BE2C (cell line): Measurements from ENCODE around the gene S100A7.

Source experiments
- DNase-seq: peaks from one replicate; pipeline ENCODE4 v3.0.0-alpha.2; 2020
- H3K27me3 ChIP-seq: fragments of 250-450 bp; sonication (Bioruptor Pico); 2 replicates; pipeline ENCODE4 v1.5.1; 2020; ENCODE audit warnings: mild to moderate bottlenecking
- H3K36me3 ChIP-seq: fragments of 250-450 bp; sonication (Bioruptor Pico); 2 replicates; pipeline ENCODE4 v1.5.1; 2020; ENCODE audit warnings: mild to moderate bottlenecking
- H3K4me1 ChIP-seq: fragments of 250-450 bp; sonication (Bioruptor Pico); 2 replicates; pipeline ENCODE4 v1.5.1; 2020
- H3K4me3 ChIP-seq: 2 replicates; pipeline ENCODE4 v1.5.1; 2011; ENCODE audit warnings: low read depth, low read length
- H3K9me3 ChIP-seq: fragments of 250-450 bp; sonication (Bioruptor Pico); 2 replicates; pipeline ENCODE4 v1.5.1; 2020
- CTCF ChIP-seq: IDR thresholded peaks from 2 replicates; pipeline ENCODE4 v1.5.1; 2012; ENCODE audit warnings: mild to moderate bottlenecking, low read depth, low read length

S100A7 gene

GRCh38 chr1:153431928-153432327, 28.5 kb downstream of the S100A7 start:
- no peaks in the 10 kb centered on the region for H3K9me3 ChIP-seq
- H3K27me3 ChIP-seq, result peaks cover 11% of the 10 kb centered on the region
- TF ChIP-seq CTCF, result no peak

GRCh38 chr1:153431427-153431826, 29.0 kb downstream of the S100A7 start:
- Histone ChIP-seq H3K36me3 (no peaks in the 10 kb centered on the region), H3K27me3 (peaks cover 6% of the 10 kb centered on the region; the same call in 1 of the 2 replicates), H3K4me1 (no peaks in the 10 kb centered on the region), H3K4me3 (no peak overlapping the region), H3K9me3 (no peaks in the 10 kb centered on the region)
- no peak for DNase-seq
- no peak for TF ChIP-seq CTCF

More at GRCh38 chr1:153431928-153432327, 28.5 kb downstream of the S100A7 start:
- DNase-seq, result no peak
- H3K4me1 ChIP-seq, result no peaks in the 10 kb centered on the region
- no peak overlapping the region for H3K4me3 ChIP-seq
- no peaks in the 10 kb centered on the region for H3K36me3 ChIP-seq

- no peak for DNase-seq
- TF ChIP-seq CTCF, result no peak
- Histone ChIP-seq H3K9me3 (no peaks in the 10 kb centered on the region), H3K4me3 (no peak overlapping the region), H3K36me3 (no peaks in the 10 kb centered on the region), H3K4me1 (no peaks in the 10 kb centered on the region), H3K27me3 (peaks cover 5% of the 10 kb centered on the region; the same call in 1 of the 2 replicates)
Measured at GRCh38 chr1:153431002-153431401, 29.4 kb downstream of the S100A7 start.

GRCh38 chr1:153430561-153430960, 29.9 kb downstream of the S100A7 start:
- H3K27me3 ChIP-seq, result peaks cover 8% of the 10 kb centered on the region; the same call in 1 of the 2 replicates
- H3K9me3 ChIP-seq, result no peaks in the 10 kb centered on the region
- no peaks in the 10 kb centered on the region for H3K36me3 ChIP-seq
- DNase-seq, result no peak
- no peaks in the 10 kb centered on the region for H3K4me1 ChIP-seq
- TF ChIP-seq CTCF, result no peak
- no peak overlapping the region for H3K4me3 ChIP-seq

- TF ChIP-seq CTCF, result no peak
- Histone ChIP-seq H3K9me3 (no peaks in the 10 kb centered on the region), H3K4me3 (no peak overlapping the region), H3K27me3 (peaks cover 8% of the 10 kb centered on the region; the same call in 1 of the 2 replicates), H3K4me1 (no peaks in the 10 kb centered on the region), H3K36me3 (no peaks in the 10 kb centered on the region)
- DNase-seq, result no peak
Measured at GRCh38 chr1:153430166-153430553, 30.3 kb downstream of the S100A7 start.

- Histone ChIP-seq H3K9me3 (no peaks in the 10 kb centered on the region), H3K36me3 (no peaks in the 10 kb centered on the region), H3K27me3 (peaks cover 8% of the 10 kb centered on the region), H3K4me1 (no peaks in the 10 kb centered on the region), H3K4me3 (no peak overlapping the region)
- DNase-seq, result no peak
- TF ChIP-seq CTCF, result no peak
Measured at GRCh38 chr1:153429266-153430165, 30.9 kb downstream of the S100A7 start.
